Endothelial cell of umbilical vein (primary cell): ENCODE data around the gene BIRC6. TPM values are rescaled to one million over a fixed set of nuclear protein-coding genes. Genes with fewer than 3 reads are reported as not detected.

ENCODE experiments used
- BruUV-seq: library from RNA; stranded (reverse); fragments of 400-500 nt; replicated peaks from 2 replicates; lab custom pipeline; 2021; lab: Mats Ljungman, UMichigan
- CTCF ChIA-PET: fragments of 300-600, 350-600 bp; sonication (Branson Sonifier 250); formaldehyde crosslinking; loops from one replicate; lab custom pipeline; 2021; ENCODE audit warnings: antibody characterized with exemption, inconsistent platforms; lab: Charles Lee
- POLR2A ChIA-PET: fragments of 300-600, 350-600 bp; sonication (Branson Sonifier 250); formaldehyde crosslinking; loops from one replicate; lab custom pipeline; 2021; ENCODE audit warnings: antibody characterized with exemption, inconsistent platforms; lab: Charles Lee
- DNase-seq: peaks from one replicate; pipeline ENCODE4 v3.0.0-alpha.2; 2011; ENCODE audit warnings: low read depth, low spot score
- FAIRE-seq: peaks from 2 replicates; lab custom pipeline; 2011; peaks lifted over from hg19 to GRCh38; lab: Jason Lieb, UNC
- H2AFZ ChIP-seq: 2 replicates; pipeline ENCODE4 v1.6.0; 2012; ENCODE audit warnings: low read depth, low read length, control low read depth, inconsistent platforms
- H3K27ac ChIP-seq: 2 replicates; pipeline ENCODE4 v1.5.1; 2011; ENCODE audit warnings: low read depth, mild to moderate bottlenecking, control low read depth, low read length, moderate library complexity; ENCODE audit not compliant: insufficient read depth
- H3K27me3 ChIP-seq, 2 experiments: 2 replicates each; pipeline versions ENCODE4 v1.6.0 to v1.6.1; 2011; ENCODE audit warnings: low read length in 2 of 2, mixed read lengths in 1 of 2; ENCODE audit not compliant: control insufficient read depth in 2 of 2, insufficient read depth in 2 of 2
- H3K36me3 ChIP-seq, 2 experiments: 2 replicates in 1 of 2; 3 replicates in 1 of 2; pipeline ENCODE4 v1.5.1; 2011; ENCODE audit warnings: low read length in 2 of 2, mild to moderate bottlenecking in 1 of 2, moderate library complexity in 1 of 2; ENCODE audit not compliant: control insufficient read depth in 2 of 2, insufficient read depth in 2 of 2; ENCODE audit errors: extremely low read depth in 1 of 2
- H3K4me1 ChIP-seq: 3 replicates; pipeline ENCODE4 v1.5.1; 2011; ENCODE audit warnings: mild to moderate bottlenecking, low read length; ENCODE audit not compliant: control insufficient read depth, insufficient read depth; ENCODE audit errors: extremely low read depth
- H3K4me2 ChIP-seq: 2 replicates; pipeline ENCODE4 v1.6.1; 2011; ENCODE audit warnings: low read length, control low read depth, mixed read lengths; ENCODE audit not compliant: insufficient read depth
- H3K4me3 ChIP-seq, 3 experiments: fragments of 200-600 bp in 1 of 3; sonication (generic), shearing (Covaris generic) in 1 of 3; replicated peaks in 1 of 3; 2 replicates each; pipeline ENCODE4 v1.5.1; 2011 to 2016; ENCODE audit warnings: control low read depth in 3 of 3, low read length in 3 of 3, mild to moderate bottlenecking in 2 of 3, inconsistent platforms in 1 of 3, low read depth in 1 of 3, moderate library complexity in 1 of 3; ENCODE audit not compliant: insufficient read depth in 1 of 3
- H3K79me2 ChIP-seq: 2 replicates; pipeline ENCODE4 v1.6.0; 2012; ENCODE audit warnings: low read length, inconsistent platforms; ENCODE audit not compliant: control insufficient read depth, insufficient read depth
- H3K9ac ChIP-seq: replicated peaks from 2 replicates; pipeline ENCODE3; 2011; ENCODE audit warnings: low read length, control low read depth; ENCODE audit not compliant: insufficient read depth; ENCODE audit errors: extremely low read depth
- H3K9me1 ChIP-seq: replicated peaks from 3 replicates; pipeline ENCODE4 v1.6.0; 2011; ENCODE audit warnings: mild to moderate bottlenecking, low read length; ENCODE audit not compliant: control insufficient read depth, insufficient read depth; ENCODE audit errors: extremely low read depth
- H3K9me3 ChIP-seq: replicated peaks from 2 replicates; pipeline ENCODE4 v1.5.1; 2012; ENCODE audit warnings: low read length, inconsistent platforms; ENCODE audit not compliant: control insufficient read depth, insufficient read depth
- H4K20me1 ChIP-seq: replicated peaks from 2 replicates; pipeline ENCODE3; 2011; ENCODE audit warnings: mild to moderate bottlenecking, low read length; ENCODE audit not compliant: control insufficient read depth, insufficient read depth; ENCODE audit errors: extremely low read depth
- EZH2 ChIP-seq: IDR thresholded peaks from 2 replicates; pipeline ENCODE4 v1.6.1; 2012; ENCODE audit warnings: borderline replicate concordance, low read depth, mild to moderate bottlenecking, moderate library complexity, low read length, inconsistent platforms; ENCODE audit not compliant: severe bottlenecking
- FOS ChIP-seq: IDR thresholded peaks from 2 replicates; pipeline ENCODE4 v1.6.1; 2011; ENCODE audit warnings: mild to moderate bottlenecking, low read length, moderate library complexity, borderline replicate concordance; ENCODE audit not compliant: insufficient read depth
- GATA2 ChIP-seq: IDR thresholded peaks from 2 replicates; pipeline ENCODE4 v1.7.0; 2011; ENCODE audit warnings: low read depth, mild to moderate bottlenecking, moderate library complexity, mixed read lengths, low read length; ENCODE audit not compliant: insufficient read length, insufficient read depth
- JUN ChIP-seq: IDR thresholded peaks from 2 replicates; pipeline ENCODE4 v1.6.1; 2011; ENCODE audit warnings: borderline replicate concordance, low read depth; ENCODE audit not compliant: insufficient read length, insufficient read depth
- MYC ChIP-seq: IDR thresholded peaks from one replicate; pipeline ENCODE4 v1.6.1; 2011; ENCODE audit warnings: mild to moderate bottlenecking, low read depth, low read length
- POLR2A ChIP-seq: IDR thresholded peaks from 2 replicates; pipeline ENCODE4 v1.6.1; 2012; ENCODE audit warnings: low read depth, mild to moderate bottlenecking, control low read depth, low read length
- POLR2AphosphoS5 ChIP-seq: IDR thresholded peaks from 2 replicates; pipeline ENCODE4 v1.6.1; 2012; ENCODE audit warnings: low read depth, mild to moderate bottlenecking, control low read depth, low read length, moderate library complexity; ENCODE audit not compliant: insufficient read depth
- dilution Hi-C: fragments of 300-500 bp; cut with MboI; formaldehyde crosslinking; loops from one replicate; pipeline ENCODE4 v1.15.0; 2019; ENCODE audit warnings: low sequenced_read_pairs; ENCODE audit not compliant: extremely low pct_ligation_motif_present
- intact Hi-C: fragments of 100-400 bp; cut with micrococcal nuclease; formaldehyde crosslinking; loops from one replicate; pipeline ENCODE4 v1.10.0; 2022
- polyA plus RNA-seq, 4 experiments: library from polyadenylated mRNA; depleted of rRNA in 3 of 4; stranded (reverse) in 3 of 4; unstranded in 1 of 4; fragments of >200 nt; gene quantifications; 2 replicates each; pipeline versions ENCODE4 v1.2.1 to v1.2.3, GENCODE V29; 2011 to 2012; ENCODE audit warnings: missing spikeins in 1 of 4
- total RNA-seq: library from RNA; stranded (reverse); gene quantifications from 2 replicates; pipeline ENCODE4 v1.2.3, GENCODE V29; 2021
- TF ChIP-seq, protein P1 (sequence below), 2 donors: IDR thresholded peaks; 1 replicate in 1 of 2; 2 replicates in 1 of 2; pipeline ENCODE4 v1.5.1; 2011; ENCODE audit warnings: low read length in 2 of 2, mild to moderate bottlenecking in 2 of 2, moderate library complexity in 2 of 2, control low read depth in 1 of 2, inconsistent platforms in 1 of 2, low read depth in 1 of 2; ENCODE audit not compliant: insufficient read depth in 1 of 2; ENCODE audit errors: extremely low read depth in 1 of 2
- TF ChIP-seq, protein P2 (sequence below): IDR thresholded peaks from 2 replicates; pipeline ENCODE4 v1.6.1; 2011; ENCODE audit not compliant: insufficient read depth, insufficient read length

BIRC6 gene
- total and polyA plus RNA-seq, 2 donors (not counting 3 experiments of a cell fraction or from before 2014, with no cell fraction given): 34.2 to 83.1 TPM

DNA sequence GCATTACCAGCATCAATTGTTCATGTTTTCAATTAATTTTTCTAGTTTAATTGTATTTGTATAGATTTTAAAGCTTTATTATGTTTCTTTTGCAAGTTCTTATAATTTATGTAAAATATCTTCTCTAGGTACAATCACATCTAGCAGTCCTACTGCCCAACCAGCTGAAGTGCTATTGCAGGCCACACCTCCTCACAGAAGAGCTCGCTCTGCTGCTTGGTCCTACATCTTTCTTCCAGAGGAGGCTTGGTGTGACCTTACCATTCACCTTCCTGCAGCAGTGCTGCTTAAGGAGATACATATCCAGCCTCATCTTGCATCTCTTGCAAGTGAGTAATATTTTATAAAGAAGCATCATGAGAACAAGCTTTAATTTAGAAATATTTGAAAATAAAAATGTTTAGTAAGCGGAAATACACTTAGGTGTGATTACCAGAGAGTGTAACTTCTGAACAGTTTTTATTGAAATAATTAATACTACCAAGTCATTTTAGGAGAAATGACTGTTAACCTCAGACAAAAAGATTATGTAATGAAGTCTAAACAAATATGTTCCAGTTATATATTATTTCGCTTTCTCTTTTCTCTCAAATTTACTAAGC lies 148.2 kb downstream of the BIRC6 start:
- H3K9ac ChIP-seq: no peak overlapping the region
- H3K4me3 ChIP-seq: no peak overlapping the region
- no peaks in the 10 kb centered on the region for H4K20me1 ChIP-seq
- H3K27me3 ChIP-seq: no peaks in the 10 kb centered on the region
- peaks cover 2 to 5% of the 10 kb centered on the region in 2 experiments for H3K36me3 ChIP-seq
- intact Hi-C loops (no loop called here), dilution Hi-C loops (no loop called here)
- DNase-seq: no peak
- TF ChIP-seq POLR2AphosphoS5: no peak
- TF ChIP-seq GATA2: no peak
- no peak overlapping the region for H2AFZ ChIP-seq
- ChIA-PET CTCF (interaction anchor here (1.2 to 2.9 kb wide), 2 partner anchors 12 to 14 kb away, joined by 4 to 8 read pairs; no protein-coding TSS in a partner anchor), POLR2A (no interaction called here)
- H3K9me3 ChIP-seq: no peaks in the 10 kb centered on the region
- H3K9me1 ChIP-seq: no peaks in the 10 kb centered on the region
- no peak overlapping the region for H3K4me2 ChIP-seq
- no peaks in the 10 kb centered on the region for H3K79me2 ChIP-seq
- no peaks in the 10 kb centered on the region for H3K4me1 ChIP-seq
- no TSS peak for BruUV-seq
- no peak for FAIRE-seq
- no peak overlapping the region for H3K27ac ChIP-seq

DNA sequence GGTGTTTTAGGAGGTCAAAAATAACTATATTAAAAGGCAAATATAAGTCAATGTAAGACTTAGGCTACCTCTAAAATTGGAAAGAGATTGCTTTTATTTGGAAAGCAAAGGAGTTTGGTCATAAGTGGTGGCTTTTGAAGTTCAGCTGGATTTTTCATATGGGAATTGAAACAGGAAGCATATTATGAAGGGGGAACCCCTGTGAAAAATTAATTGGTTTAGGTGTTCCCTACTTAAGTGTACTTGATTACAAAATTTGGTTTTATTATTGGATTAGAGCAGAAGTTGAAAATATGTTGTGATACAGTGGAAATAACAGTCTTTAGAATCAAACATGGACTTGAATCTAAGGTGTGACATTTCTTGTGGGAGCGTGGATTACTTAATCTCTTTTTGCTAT lies 149.6 kb downstream of the BIRC6 start:
- no peaks in the 10 kb centered on the region for H4K20me1 ChIP-seq
- dilution Hi-C loops (no loop called here), intact Hi-C loops (no loop called here)
- ChIA-PET CTCF (interaction anchor here (2.9 kb wide), 1 partner anchor 14 kb away, joined by 8 read pairs; no protein-coding TSS in a partner anchor), POLR2A (no interaction called here)
- H3K27ac ChIP-seq: no peak overlapping the region
- TF ChIP-seq EZH2: no peak
- TF ChIP-seq, protein P1, sequence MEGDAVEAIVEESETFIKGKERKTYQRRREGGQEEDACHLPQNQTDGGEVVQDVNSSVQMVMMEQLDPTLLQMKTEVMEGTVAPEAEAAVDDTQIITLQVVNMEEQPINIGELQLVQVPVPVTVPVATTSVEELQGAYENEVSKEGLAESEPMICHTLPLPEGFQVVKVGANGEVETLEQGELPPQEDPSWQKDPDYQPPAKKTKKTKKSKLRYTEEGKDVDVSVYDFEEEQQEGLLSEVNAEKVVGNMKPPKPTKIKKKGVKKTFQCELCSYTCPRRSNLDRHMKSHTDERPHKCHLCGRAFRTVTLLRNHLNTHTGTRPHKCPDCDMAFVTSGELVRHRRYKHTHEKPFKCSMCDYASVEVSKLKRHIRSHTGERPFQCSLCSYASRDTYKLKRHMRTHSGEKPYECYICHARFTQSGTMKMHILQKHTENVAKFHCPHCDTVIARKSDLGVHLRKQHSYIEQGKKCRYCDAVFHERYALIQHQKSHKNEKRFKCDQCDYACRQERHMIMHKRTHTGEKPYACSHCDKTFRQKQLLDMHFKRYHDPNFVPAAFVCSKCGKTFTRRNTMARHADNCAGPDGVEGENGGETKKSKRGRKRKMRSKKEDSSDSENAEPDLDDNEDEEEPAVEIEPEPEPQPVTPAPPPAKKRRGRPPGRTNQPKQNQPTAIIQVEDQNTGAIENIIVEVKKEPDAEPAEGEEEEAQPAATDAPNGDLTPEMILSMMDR (IDR thresholded peaks at IDR 0.05; ENCODE audit: extremely low read depth in 1 of 2, insufficient read depth in 1 of 2, low read depth in 1 of 2, low read length in 2 of 2): no peak
- TF ChIP-seq, protein P2, sequence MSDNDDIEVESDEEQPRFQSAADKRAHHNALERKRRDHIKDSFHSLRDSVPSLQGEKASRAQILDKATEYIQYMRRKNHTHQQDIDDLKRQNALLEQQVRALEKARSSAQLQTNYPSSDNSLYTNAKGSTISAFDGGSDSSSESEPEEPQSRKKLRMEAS: no peak
- TF ChIP-seq GATA2: no peak
- no peak for TF ChIP-seq FOS
- TF ChIP-seq JUN: no peak
- no peak for TF ChIP-seq POLR2AphosphoS5
- no peak for TF ChIP-seq MYC
- no peak for TF ChIP-seq POLR2A
- FAIRE-seq (no peak), DNase-seq (no peak)
- H3K9me1 ChIP-seq: no peaks in the 10 kb centered on the region
- H3K36me3 ChIP-seq: peaks cover 2 to 9% of the 10 kb centered on the region in 2 experiments
- no peak overlapping the region for H3K4me2 ChIP-seq
- H3K9ac ChIP-seq: no peak overlapping the region
- H2AFZ ChIP-seq: no peak overlapping the region
- no peaks in the 10 kb centered on the region for H3K79me2 ChIP-seq
- no peak overlapping the region for H3K4me3 ChIP-seq
- H3K4me1 ChIP-seq: no peaks in the 10 kb centered on the region
- no TSS peak for BruUV-seq
- H3K27me3 ChIP-seq: no peaks in the 10 kb centered on the region
- no peaks in the 10 kb centered on the region for H3K9me3 ChIP-seq
